Skeletal muscle satellite cell (primary cell): ENCODE data around the gene GABRG1. TPM values are rescaled to one million over a fixed set of nuclear protein-coding genes. Genes with fewer than 3 reads are reported as not detected.

ENCODE experiments used
- H3K27me3 ChIP-seq: 2 replicates; pipeline ENCODE4 v1.7.0; 2013; ENCODE audit warnings: low read length; ENCODE audit not compliant: control insufficient read depth, insufficient read depth
- H3K36me3 ChIP-seq: 2 replicates; pipeline ENCODE4 v1.7.0; 2013; ENCODE audit warnings: mild to moderate bottlenecking, control low read depth, low read length; ENCODE audit not compliant: insufficient read depth
- H3K4me1 ChIP-seq: 2 replicates; pipeline ENCODE4 v1.7.0; 2013; ENCODE audit warnings: low read length; ENCODE audit not compliant: control insufficient read depth, insufficient read depth
- H3K4me2 ChIP-seq: 2 replicates; pipeline ENCODE4 v1.7.0; 2013; ENCODE audit warnings: mild to moderate bottlenecking, low read length
- H3K4me3 ChIP-seq: 2 replicates; pipeline ENCODE4 v1.7.0; 2013; ENCODE audit warnings: low read length
- H3K9ac ChIP-seq: 2 replicates; pipeline ENCODE4 v1.7.0; 2013; ENCODE audit warnings: mild to moderate bottlenecking, low read depth, low read length, moderate library complexity
- H3K9me3 ChIP-seq: replicated peaks from 2 replicates; pipeline ENCODE4 v1.7.0; 2013; ENCODE audit warnings: mild to moderate bottlenecking, control low read depth, low read length
- total RNA-seq: library from RNA; depleted of rRNA; stranded (reverse); fragments of >200 nt; gene quantifications from 2 replicates; pipeline ENCODE4 v1.2.3, GENCODE V29; 2012; rRNA removed

Gene GABRG1
- not detected in 2 replicates for total RNA-seq

GRCh38 chr4:46123913-46124755 lies at the start of gene GABRG1:
Gene GABRG1 (minus strand): TSS chr4:46124054. CDS start chr4:46123913, 141 bp downstream.
- no peaks in the 10 kb centered on the region for H3K36me3 ChIP-seq
- no peak within 1 kb of the TSS for H3K9ac ChIP-seq
- no peaks in the 10 kb centered on the region for H3K4me1 ChIP-seq
- H3K4me3 ChIP-seq, result no peak within 1 kb of the TSS
- H3K27me3 ChIP-seq, result no peaks in the 10 kb centered on the region
- no peak within 1 kb of the TSS for H3K4me2 ChIP-seq
- H3K9me3 ChIP-seq, result peaks cover 3% of the 10 kb centered on the region

- Histone ChIP-seq H3K4me2 (no peak overlapping the region), H3K27me3 (no peaks in the 10 kb centered on the region), H3K4me3 (no peak overlapping the region), H3K9ac (no peak overlapping the region), H3K36me3 (no peaks in the 10 kb centered on the region), H3K9me3 (no peaks in the 10 kb centered on the region), H3K4me1 (no peaks in the 10 kb centered on the region)
Measured at GRCh38 chr4:46146993-46147392, 23.1 kb upstream of the GABRG1 start.

GRCh38 chr4:46131498-46132057 lies 7.7 kb upstream of the GABRG1 start:
- no peaks in the 10 kb centered on the region for H3K9me3 ChIP-seq

GRCh38 chr4:46124773-46125413 lies 1.0 kb upstream of the GABRG1 start:
- Histone ChIP-seq H3K4me3 (no peak overlapping the region), H3K36me3 (no peaks in the 10 kb centered on the region), H3K4me2 (no peak overlapping the region), H3K9me3 (peaks cover under 1% of the 10 kb centered on the region), H3K27me3 (no peaks in the 10 kb centered on the region), H3K4me1 (no peaks in the 10 kb centered on the region), H3K9ac (no peak overlapping the region)

More at GRCh38 chr4:46131498-46132057, 7.7 kb upstream of the GABRG1 start:
- Histone ChIP-seq H3K4me3 (no peak overlapping the region), H3K4me2 (no peak overlapping the region), H3K9ac (no peak overlapping the region), H3K36me3 (no peaks in the 10 kb centered on the region), H3K4me1 (no peaks in the 10 kb centered on the region), H3K27me3 (no peaks in the 10 kb centered on the region)

- Histone ChIP-seq H3K9me3 (no peaks in the 10 kb centered on the region), H3K27me3 (no peaks in the 10 kb centered on the region), H3K4me2 (no peak overlapping the region), H3K4me3 (no peak overlapping the region), H3K9ac (no peak overlapping the region), H3K36me3 (no peaks in the 10 kb centered on the region), H3K4me1 (no peaks in the 10 kb centered on the region)
Measured at GRCh38 chr4:46081674-46082073, 42.2 kb downstream of the GABRG1 start.

GRCh38 chr4:46081248-46081647 lies 42.6 kb downstream of the GABRG1 start:
- H3K4me3 ChIP-seq, result no peak overlapping the region
- H3K4me1 ChIP-seq, result no peaks in the 10 kb centered on the region
- no peak overlapping the region for H3K9ac ChIP-seq
- H3K4me2 ChIP-seq, result no peak overlapping the region
- no peaks in the 10 kb centered on the region for H3K9me3 ChIP-seq
- no peaks in the 10 kb centered on the region for H3K27me3 ChIP-seq
- H3K36me3 ChIP-seq, result no peaks in the 10 kb centered on the region

- no peak overlapping the region for H3K4me3 ChIP-seq
- no peaks in the 10 kb centered on the region for H3K27me3 ChIP-seq
- H3K4me2 ChIP-seq, result no peak overlapping the region
- no peaks in the 10 kb centered on the region for H3K4me1 ChIP-seq
- H3K9me3 ChIP-seq, result no peaks in the 10 kb centered on the region
- no peak overlapping the region for H3K9ac ChIP-seq
- H3K36me3 ChIP-seq, result no peaks in the 10 kb centered on the region
Measured at GRCh38 chr4:46073778-46074177, 50.1 kb downstream of the GABRG1 start.

GRCh38 chr4:46051392-46051791 lies 72.5 kb downstream of the GABRG1 start:
- Histone ChIP-seq H3K27me3 (no peaks in the 10 kb centered on the region), H3K9me3 (no peaks in the 10 kb centered on the region), H3K36me3 (no peaks in the 10 kb centered on the region), H3K4me1 (no peaks in the 10 kb centered on the region), H3K9ac (no peak overlapping the region), H3K4me3 (no peak overlapping the region), H3K4me2 (no peak overlapping the region)

GRCh38 chr4:46032056-46032455 lies 91.8 kb downstream of the GABRG1 start:
- no peaks in the 10 kb centered on the region for H3K4me1 ChIP-seq
- no peaks in the 10 kb centered on the region for H3K9me3 ChIP-seq
- no peak overlapping the region for H3K9ac ChIP-seq

GRCh38 chr4:46016306-46016705 lies 107.5 kb downstream of the GABRG1 start:
- H3K9me3 ChIP-seq, result peaks cover 4% of the 10 kb centered on the region
- no peak overlapping the region for H3K4me2 ChIP-seq

More at GRCh38 chr4:46032056-46032455, 91.8 kb downstream of the GABRG1 start:
- Histone ChIP-seq H3K27me3 (no peaks in the 10 kb centered on the region), H3K4me3 (no peak overlapping the region), H3K4me2 (no peak overlapping the region), H3K36me3 (no peaks in the 10 kb centered on the region)

GRCh38 chr4:45992728-45993127 lies 131.1 kb downstream of the GABRG1 start:
- no peak overlapping the region for H3K9ac ChIP-seq
- no peaks in the 10 kb centered on the region for H3K9me3 ChIP-seq
- H3K4me1 ChIP-seq, result no peaks in the 10 kb centered on the region
- no peak overlapping the region for H3K4me3 ChIP-seq
- H3K4me2 ChIP-seq, result no peak overlapping the region
- no peaks in the 10 kb centered on the region for H3K36me3 ChIP-seq
- H3K27me3 ChIP-seq, result no peaks in the 10 kb centered on the region

More at GRCh38 chr4:46016306-46016705, 107.5 kb downstream of the GABRG1 start:
- H3K9ac ChIP-seq, result no peak overlapping the region
- no peaks in the 10 kb centered on the region for H3K27me3 ChIP-seq
- no peaks in the 10 kb centered on the region for H3K4me1 ChIP-seq
- no peaks in the 10 kb centered on the region for H3K36me3 ChIP-seq
- H3K4me3 ChIP-seq, result no peak overlapping the region
